Spinal cord (tissue), 10 donors: Measurements from ENCODE around the gene P3H2. TPM values are rescaled to one million over a fixed set of nuclear protein-coding genes. Genes with fewer than 3 reads are reported as not detected.

Experiments used
- DNase-seq, 6 donors: peaks; one replicate each; pipeline versions ENCODE4 v3.0.0 to v3.0.0-alpha.2; 2013 to 2015; ENCODE audit warnings: low spot score in 6 of 6, low read depth in 4 of 6
- H3K27ac ChIP-seq: one replicate; pipeline ENCODE4 v1.5.1; 2013; ENCODE audit warnings: low read depth, low read length, control low read depth
- H3K27me3 ChIP-seq: one replicate; pipeline ENCODE4 v1.6.1; 2013; ENCODE audit warnings: low read length; ENCODE audit not compliant: control insufficient read depth, insufficient read depth
- H3K36me3 ChIP-seq: one replicate; pipeline ENCODE4 v1.6.1; 2013; ENCODE audit warnings: low read length; ENCODE audit not compliant: control insufficient read depth, insufficient read depth
- H3K4me1 ChIP-seq: one replicate; pipeline ENCODE4 v1.6.1; 2013; ENCODE audit warnings: low read length; ENCODE audit not compliant: control insufficient read depth, insufficient read depth
- H3K4me3 ChIP-seq: one replicate; pipeline ENCODE4 v1.5.1; 2013; ENCODE audit warnings: low read depth, low read length, control low read depth
- H3K9me3 ChIP-seq: one replicate; pipeline ENCODE4 v1.6.1; 2013; ENCODE audit warnings: low read length; ENCODE audit not compliant: control insufficient read depth, insufficient read depth
- WGBS: methylation state at CpG from one replicate; pipeline ENCODE4 v1.1.5; 2013; ENCODE audit warnings: missing lambda C conversion rate; ENCODE audit not compliant: insufficient coverage; 5-methylcytosine and 5-hydroxymethylcytosine counted together
- polyA plus RNA-seq, 2 donors: library from polyadenylated mRNA; unstranded; fragments of 120-200 nt; gene quantifications; one replicate each; pipeline ENCODE4 v1.2.1, GENCODE V29; 2013; ENCODE audit not compliant: insufficient read length in 2 of 2
- total RNA-seq, 2 donors: library from RNA; depleted of rRNA in 1 of 2; stranded (reverse); fragments of 120-200 nt in 1 of 2; fragments of >200 nt in 1 of 2; gene quantifications; one replicate each; pipeline versions ENCODE4 v1.2.3 to v1.2.4, GENCODE V29; 2013 to 2014
- donor health status: healthy.

Gene P3H2
- total and polyA plus RNA-seq, 4 donors = 5.4 to 9.7 (median 6.9) TPM

DNA sequence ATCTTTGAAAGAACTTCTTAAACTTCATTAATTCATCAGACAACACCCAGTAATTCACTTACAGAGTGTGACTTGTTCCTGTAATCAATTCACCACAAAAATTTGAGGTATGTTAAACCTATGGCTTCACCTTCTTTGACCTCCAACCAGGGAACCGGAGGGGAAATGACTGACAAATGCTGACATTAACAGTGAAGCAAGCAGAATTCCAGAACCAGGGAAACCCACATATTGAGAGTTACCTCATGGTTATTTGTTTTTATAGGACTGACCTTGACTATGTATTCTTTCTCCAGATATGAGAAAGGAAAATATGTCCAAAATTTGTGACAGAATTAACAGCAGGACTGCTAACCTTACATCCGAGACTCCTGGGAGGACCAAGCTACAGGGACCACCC lies 2.7 kb downstream of the P3H2 start:
- H3K4me1 ChIP-seq = peaks cover 16% of the 10 kb centered on the region
- no peak overlapping the region for H3K27ac ChIP-seq
- H3K9me3 ChIP-seq = no peaks in the 10 kb centered on the region
- H3K36me3 ChIP-seq = no peaks in the 10 kb centered on the region
- DNase-seq = no peak
- WGBS = 63% methylated on average over 2 of the region's 2 CpGs
- no peaks in the 10 kb centered on the region for H3K27me3 ChIP-seq
- no peak overlapping the region for H3K4me3 ChIP-seq

DNA sequence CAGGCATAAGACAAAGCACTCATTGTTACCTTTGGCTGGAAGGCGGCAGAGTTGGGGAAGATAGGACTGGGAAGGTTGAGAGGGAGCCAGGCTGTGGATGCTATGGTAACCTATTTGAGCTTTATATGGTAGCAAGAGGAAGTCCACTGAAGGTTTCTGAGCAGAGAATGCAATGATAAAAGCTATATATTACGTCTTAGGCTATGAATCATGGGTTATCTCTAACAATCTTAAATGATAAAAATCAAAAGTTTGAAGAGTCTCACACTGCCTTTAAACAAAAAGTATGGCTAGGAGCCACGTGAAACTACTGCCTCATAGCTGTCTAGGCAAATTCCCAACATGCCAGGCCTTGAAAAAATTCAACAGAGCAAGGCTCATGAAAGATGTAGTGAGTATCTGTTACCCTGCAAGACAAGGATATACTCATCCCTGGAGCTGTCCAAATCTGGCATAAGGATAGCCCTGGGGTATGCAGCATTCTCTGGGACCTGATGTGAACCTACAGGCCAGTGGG lies 4.1 kb downstream of the P3H2 start:
- DNase-seq = no peak
- Histone ChIP-seq H3K9me3 (no peaks in the 10 kb centered on the region), H3K27me3 (no peaks in the 10 kb centered on the region), H3K4me1 (peaks cover 11% of the 10 kb centered on the region), H3K4me3 (no peak overlapping the region), H3K27ac (no peak overlapping the region), H3K36me3 (no peaks in the 10 kb centered on the region)
- WGBS = 67% methylated on average over 2 of the region's 3 CpGs

DNA sequence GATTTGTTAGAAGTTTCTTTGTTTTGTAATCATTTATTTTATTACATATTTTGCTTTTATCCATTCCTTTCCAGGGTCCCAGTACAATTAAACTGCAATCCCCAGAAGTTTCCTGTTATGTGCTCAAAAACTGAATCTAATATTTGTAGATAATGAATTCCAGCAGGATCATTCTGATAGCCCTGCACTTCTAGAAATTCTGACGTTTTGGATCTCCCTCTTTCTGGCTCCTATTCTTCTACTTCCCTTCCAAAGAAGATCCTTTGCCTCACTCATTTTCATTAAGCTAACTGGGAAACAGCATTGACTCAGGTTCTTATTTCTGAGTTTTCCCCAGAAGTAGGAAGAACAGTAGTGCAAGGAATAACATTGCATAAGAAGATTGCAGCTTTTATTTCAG lies 9.9 kb downstream of the P3H2 start:
- H3K27me3 ChIP-seq = no peaks in the 10 kb centered on the region
- WGBS = 17% methylated on average over 1 of the region's 1 CpG
- H3K4me1 ChIP-seq = no peaks in the 10 kb centered on the region
- no peak overlapping the region for H3K27ac ChIP-seq
- H3K9me3 ChIP-seq = no peaks in the 10 kb centered on the region
- no peak for DNase-seq
- no peaks in the 10 kb centered on the region for H3K36me3 ChIP-seq
- no peak overlapping the region for H3K4me3 ChIP-seq

DNA sequence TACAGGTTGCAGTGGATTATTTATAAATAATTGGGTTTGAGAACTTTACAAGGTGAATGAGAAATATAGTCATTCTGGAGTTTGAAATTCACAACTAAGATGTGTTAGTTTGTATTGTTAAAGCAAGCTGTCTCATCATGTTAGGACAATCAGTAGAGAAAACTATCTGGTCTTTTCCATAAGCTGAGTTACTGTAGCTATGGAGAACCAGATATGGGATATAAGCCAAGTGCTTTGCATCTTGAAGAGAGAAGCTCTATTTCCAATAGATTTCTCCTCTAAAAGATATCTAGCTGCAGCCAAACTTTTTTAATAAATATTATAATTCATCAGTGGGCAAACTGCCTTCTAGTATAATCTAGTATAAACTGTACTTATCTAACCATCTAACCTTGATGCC lies 11.3 kb downstream of the P3H2 start:
- Histone ChIP-seq H3K27ac (no peak overlapping the region), H3K4me3 (no peak overlapping the region), H3K36me3 (no peaks in the 10 kb centered on the region), H3K9me3 (no peaks in the 10 kb centered on the region), H3K27me3 (no peaks in the 10 kb centered on the region), H3K4me1 (no peaks in the 10 kb centered on the region)
- DNase-seq = no peak

DNA sequence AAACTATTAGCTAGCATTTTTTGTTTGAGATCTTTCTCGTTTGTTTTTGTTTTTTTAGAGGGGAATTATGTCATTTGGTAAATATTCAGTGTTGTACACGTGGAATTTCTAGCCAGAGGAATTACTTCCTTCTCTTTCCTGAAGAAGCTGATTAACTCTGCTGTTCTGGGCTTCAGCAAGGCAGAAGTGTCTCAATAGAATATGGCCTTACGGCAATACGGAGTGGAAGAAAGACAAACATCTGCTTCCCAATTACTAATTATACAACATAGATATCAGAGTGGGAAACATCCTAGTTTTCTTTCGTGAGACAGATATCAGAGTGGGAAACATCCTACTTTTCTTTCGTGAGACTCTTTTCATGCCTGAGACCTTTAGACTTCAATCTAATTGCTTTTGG lies 11.9 kb downstream of the P3H2 start:
- Histone ChIP-seq H3K36me3 (no peaks in the 10 kb centered on the region), H3K27ac (no peak overlapping the region)
- no peak for DNase-seq

DNA sequence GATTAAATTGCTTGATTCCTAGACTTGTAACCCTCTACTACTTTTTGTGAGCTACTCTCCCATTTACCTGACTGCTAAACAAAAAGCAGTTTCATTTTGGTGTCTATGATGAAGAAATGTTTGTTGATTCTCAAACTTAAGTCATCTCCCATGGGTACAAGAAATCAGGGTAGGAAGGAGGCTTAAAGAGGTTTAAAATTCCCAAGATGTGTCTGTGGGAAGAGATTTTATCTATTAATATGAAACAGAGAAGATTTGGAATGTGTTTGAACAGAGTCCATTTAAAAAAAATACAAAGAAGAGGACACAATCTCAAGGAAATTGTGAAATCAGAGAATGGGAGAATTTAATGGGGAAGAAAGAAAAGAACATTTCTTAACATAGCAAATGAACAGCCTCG lies 14.8 kb downstream of the P3H2 start:
- Histone ChIP-seq H3K36me3 (no peaks in the 10 kb centered on the region), H3K27ac (no peak overlapping the region), H3K9me3 (no peaks in the 10 kb centered on the region), H3K4me1 (no peaks in the 10 kb centered on the region), H3K4me3 (no peak overlapping the region), H3K27me3 (no peaks in the 10 kb centered on the region)
- no CpG with 5 or more reads among the region's 1 CpG for WGBS
- DNase-seq = no peak

More for the DNA sequence above, 11.9 kb downstream of the P3H2 start:
- H3K27me3 ChIP-seq = no peaks in the 10 kb centered on the region
- H3K9me3 ChIP-seq = no peaks in the 10 kb centered on the region
- H3K4me1 ChIP-seq = no peaks in the 10 kb centered on the region
- H3K4me3 ChIP-seq = no peak overlapping the region
- 71% methylated on average over 3 of the region's 6 CpGs for WGBS

DNA sequence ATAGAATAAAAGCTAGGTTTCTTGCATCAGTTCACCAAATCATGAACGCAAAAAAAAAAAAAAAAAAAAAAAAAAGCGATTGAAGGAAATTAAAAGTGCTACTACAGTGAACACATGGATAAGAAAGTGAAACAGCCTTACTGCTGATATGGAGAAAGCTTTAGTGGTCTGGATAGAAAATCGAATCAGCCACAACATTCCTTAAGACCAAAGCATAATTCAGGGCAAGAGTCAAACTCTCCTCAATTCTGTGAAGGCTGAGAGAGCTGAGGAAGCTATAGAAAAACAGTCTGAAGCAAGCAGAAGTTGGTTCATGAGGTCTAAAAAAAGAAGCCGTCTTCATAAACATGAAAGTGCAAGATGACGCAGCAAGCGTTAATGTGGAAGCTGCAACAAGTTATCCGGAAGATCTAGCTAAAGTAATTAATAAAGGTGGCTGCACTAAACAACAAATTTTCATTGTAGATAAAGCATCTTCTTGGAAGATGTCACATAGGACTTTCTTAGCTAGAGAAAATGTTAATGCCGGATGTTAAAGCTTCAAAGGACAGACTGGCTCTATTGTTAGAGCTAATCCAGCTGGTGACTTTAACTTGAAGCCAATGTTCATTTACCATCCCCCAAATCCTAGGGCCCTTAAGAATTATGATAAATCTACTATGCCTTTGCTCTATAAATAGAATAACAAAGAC lies 19.2 kb downstream of the P3H2 start:
- H3K27me3 ChIP-seq = no peaks in the 10 kb centered on the region
- no peak overlapping the region for H3K4me3 ChIP-seq
- H3K27ac ChIP-seq = no peak overlapping the region
- no peaks in the 10 kb centered on the region for H3K9me3 ChIP-seq
- H3K4me1 ChIP-seq = no peaks in the 10 kb centered on the region
- H3K36me3 ChIP-seq = no peaks in the 10 kb centered on the region
- DNase-seq = no peak
- no CpG with 5 or more reads among the region's 8 CpGs for WGBS

DNA sequence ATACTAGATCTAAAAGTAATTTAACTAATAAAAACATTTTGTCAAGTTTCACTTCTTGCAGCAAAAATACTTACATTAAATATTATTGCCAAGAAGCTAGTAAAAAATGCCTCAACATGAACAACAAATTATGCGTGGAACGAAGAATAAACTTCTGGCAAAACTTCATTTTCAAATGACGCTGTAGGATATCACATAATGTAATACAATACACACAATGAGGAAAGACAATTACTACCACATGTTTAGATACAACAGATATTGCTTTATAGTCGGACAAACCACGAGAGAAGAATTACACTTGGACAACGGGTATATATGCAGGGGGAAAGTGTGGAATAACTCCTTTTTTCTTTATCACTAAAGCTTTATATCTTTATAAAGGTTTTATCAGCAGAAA lies 21.6 kb downstream of the P3H2 start:
- no peak for DNase-seq
- no peaks in the 10 kb centered on the region for H3K4me1 ChIP-seq
- no CpG with 5 or more reads among the region's 6 CpGs for WGBS
- H3K4me3 ChIP-seq = no peak overlapping the region
- no peaks in the 10 kb centered on the region for H3K27me3 ChIP-seq
- H3K36me3 ChIP-seq = no peaks in the 10 kb centered on the region
- H3K9me3 ChIP-seq = no peaks in the 10 kb centered on the region
- no peak overlapping the region for H3K27ac ChIP-seq

DNA sequence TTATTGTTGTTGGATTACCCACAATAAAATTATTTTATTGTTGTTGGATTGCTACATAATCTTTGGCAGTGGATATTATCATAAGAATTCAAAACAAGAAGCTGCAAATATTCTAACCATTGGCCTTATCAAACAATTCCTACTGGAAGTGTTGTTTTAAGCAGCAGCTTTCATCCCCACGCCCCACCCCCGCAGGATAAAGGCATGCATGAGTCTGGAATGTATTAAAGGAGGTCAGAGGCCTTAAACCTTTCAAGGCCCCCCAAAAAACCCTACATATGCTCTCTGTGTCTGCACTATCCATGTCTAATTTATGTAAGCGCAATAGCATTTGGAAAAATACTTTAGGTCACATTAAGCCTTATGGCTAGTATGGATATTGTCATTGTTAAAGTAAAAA lies 23.1 kb downstream of the P3H2 start:
- no peak for DNase-seq
- Histone ChIP-seq H3K4me1 (no peaks in the 10 kb centered on the region), H3K9me3 (no peaks in the 10 kb centered on the region), H3K4me3 (no peak overlapping the region), H3K27me3 (no peaks in the 10 kb centered on the region), H3K27ac (no peak overlapping the region), H3K36me3 (no peaks in the 10 kb centered on the region)
- WGBS = no CpG with 5 or more reads among the region's 3 CpGs

DNA sequence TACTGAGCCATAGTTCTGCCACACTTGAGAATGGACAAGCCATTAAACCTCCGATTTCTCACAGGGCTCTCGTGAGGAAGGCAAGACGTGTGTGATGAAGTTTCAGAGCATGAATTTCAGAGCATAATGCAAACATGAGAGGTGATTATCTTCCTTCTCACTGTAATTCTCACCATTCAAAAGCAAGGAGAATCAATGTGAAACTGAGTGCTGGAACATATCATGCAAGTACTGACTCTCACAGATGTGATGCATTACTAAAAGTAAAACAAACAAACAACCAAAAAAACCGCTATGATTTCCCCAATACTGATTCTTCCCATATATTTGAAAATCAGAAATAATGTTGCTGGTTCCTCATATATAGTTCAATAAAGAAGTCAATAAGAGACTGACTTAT lies 23.7 kb downstream of the P3H2 start:
- no CpG with 5 or more reads among the region's 4 CpGs for WGBS
- H3K27me3 ChIP-seq = no peaks in the 10 kb centered on the region
- H3K36me3 ChIP-seq = no peaks in the 10 kb centered on the region
- H3K4me3 ChIP-seq = no peak overlapping the region
- H3K4me1 ChIP-seq = no peaks in the 10 kb centered on the region
- no peaks in the 10 kb centered on the region for H3K9me3 ChIP-seq
- DNase-seq = no peak
- H3K27ac ChIP-seq = no peak overlapping the region
